ENCODE results near the gene PLPP4. TPM values are rescaled to one million over a fixed set of nuclear protein-coding genes. Genes with fewer than 3 reads are reported as not detected.

Gene PLPP4
- total and polyA plus RNA-seq, 10 of the 15 experiments (the other 5 are each of a cell fraction or from before 2014, with no cell fraction given): 0.08 to 3.1 (median 0.26) TPM; not detected in 3

DNA sequence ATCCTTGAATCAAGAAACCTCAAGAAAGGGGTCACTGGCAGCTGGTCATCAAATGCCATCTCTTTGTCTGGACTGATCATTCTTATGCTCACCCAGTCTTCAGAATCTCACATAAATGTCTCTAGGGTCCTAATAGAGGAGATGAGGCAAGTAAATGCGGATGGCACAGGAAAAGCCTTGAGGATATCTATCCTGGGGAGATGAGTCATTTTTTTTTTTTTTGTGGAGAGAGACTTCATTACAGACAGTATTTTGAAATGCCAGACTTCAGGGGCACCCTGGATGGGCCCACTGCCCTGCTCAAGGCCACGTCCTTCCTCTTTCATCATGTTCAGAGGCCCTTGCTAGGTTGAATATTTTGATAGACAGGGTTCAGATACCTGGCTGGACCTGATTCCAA, 19.5 kb upstream of the PLPP4 start:
- Histone ChIP-seq H3K4me1 (ENCODE audit: control insufficient read depth, insufficient read depth, low read length) (no peaks in the 10 kb centered on the region), H3K9me3 (replicated peaks; ENCODE audit: control insufficient read depth, insufficient read depth, low read length) (no peaks in the 10 kb centered on the region; the same call in 2 of the 3 replicates), H3K27me3 (replicated peaks in 1 of 2; ENCODE audit: control insufficient read depth in 2 of 2, insufficient read depth in 2 of 2, low read length in 1 of 2) (no peaks in the 10 kb centered on the region), H3K79me2 (ENCODE audit: control insufficient read depth, insufficient read depth, low read length) (no peaks in the 10 kb centered on the region), H4K20me1 (ENCODE audit: control insufficient read depth, insufficient read depth) (no peaks in the 10 kb centered on the region), H3K4me2 (ENCODE audit: control insufficient read depth, insufficient read depth) (no peak overlapping the region), H2AFZ (ENCODE audit: control insufficient read depth, low read depth, low read length) (no peak overlapping the region), H3K9ac (ENCODE audit: control insufficient read depth, insufficient read depth, low read length) (no peak overlapping the region), H3K36me3 (ENCODE audit: control insufficient read depth in 2 of 2, insufficient read depth in 2 of 2, low read length in 1 of 2) (no peaks in the 10 kb centered on the region), H3K4me3 (no peak overlapping the region), H3K27ac (ENCODE audit: control insufficient read depth, insufficient read depth) (no peak overlapping the region)
- no peak for DNase-seq (ENCODE audit: low read depth, low spot score)
- ChIA-PET SMC1A (ENCODE audit: uncharacterized antibody, unreplicated experiment) (no interaction called here), RAD21 (ENCODE audit: unreplicated experiment) (no interaction called here), POLR2A (no interaction called here), CTCF (no interaction called here)
- ATAC-seq: no peak
- TF ChIP-seq NR2F1 (conservative IDR thresholded peaks at IDR 0.05) (no peak), SUZ12 (IDR thresholded peaks at IDR 0.05; ENCODE audit: unreplicated experiment) (no peak), ZNF24 (IDR thresholded peaks at IDR 0.05) (no peak), FOXK2 (IDR thresholded peaks at IDR 0.05) (no peak), SPI1 (IDR thresholded peaks at IDR 0.05; ENCODE audit: borderline replicate concordance, insufficient read depth, low read depth, low read length) (no peak), ZNF384 (IDR thresholded peaks at IDR 0.05; ENCODE audit: borderline replicate concordance, low read depth, low read length) (no peak), FOS (IDR thresholded peaks at IDR 0.05; ENCODE audit: borderline replicate concordance, extremely low read depth, insufficient read length) (no peak), CHD2 (IDR thresholded peaks at IDR 0.05; ENCODE audit: borderline replicate concordance, low read depth, low read length) (no peak)
- TF ChIP-seq, protein P1, sequence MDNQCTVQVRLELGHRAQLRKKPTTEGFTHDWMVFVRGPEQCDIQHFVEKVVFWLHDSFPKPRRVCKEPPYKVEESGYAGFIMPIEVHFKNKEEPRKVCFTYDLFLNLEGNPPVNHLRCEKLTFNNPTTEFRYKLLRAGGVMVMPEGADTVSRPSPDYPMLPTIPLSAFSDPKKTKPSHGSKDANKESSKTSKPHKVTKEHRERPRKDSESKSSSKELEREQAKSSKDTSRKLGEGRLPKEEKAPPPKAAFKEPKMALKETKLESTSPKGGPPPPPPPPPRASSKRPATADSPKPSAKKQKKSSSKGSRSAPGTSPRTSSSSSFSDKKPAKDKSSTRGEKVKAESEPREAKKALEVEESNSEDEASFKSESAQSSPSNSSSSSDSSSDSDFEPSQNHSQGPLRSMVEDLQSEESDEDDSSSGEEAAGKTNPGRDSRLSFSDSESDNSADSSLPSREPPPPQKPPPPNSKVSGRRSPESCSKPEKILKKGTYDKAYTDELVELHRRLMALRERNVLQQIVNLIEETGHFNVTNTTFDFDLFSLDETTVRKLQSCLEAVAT (IDR thresholded peaks at IDR 0.05): no peak
- TF ChIP-seq, protein P2, sequence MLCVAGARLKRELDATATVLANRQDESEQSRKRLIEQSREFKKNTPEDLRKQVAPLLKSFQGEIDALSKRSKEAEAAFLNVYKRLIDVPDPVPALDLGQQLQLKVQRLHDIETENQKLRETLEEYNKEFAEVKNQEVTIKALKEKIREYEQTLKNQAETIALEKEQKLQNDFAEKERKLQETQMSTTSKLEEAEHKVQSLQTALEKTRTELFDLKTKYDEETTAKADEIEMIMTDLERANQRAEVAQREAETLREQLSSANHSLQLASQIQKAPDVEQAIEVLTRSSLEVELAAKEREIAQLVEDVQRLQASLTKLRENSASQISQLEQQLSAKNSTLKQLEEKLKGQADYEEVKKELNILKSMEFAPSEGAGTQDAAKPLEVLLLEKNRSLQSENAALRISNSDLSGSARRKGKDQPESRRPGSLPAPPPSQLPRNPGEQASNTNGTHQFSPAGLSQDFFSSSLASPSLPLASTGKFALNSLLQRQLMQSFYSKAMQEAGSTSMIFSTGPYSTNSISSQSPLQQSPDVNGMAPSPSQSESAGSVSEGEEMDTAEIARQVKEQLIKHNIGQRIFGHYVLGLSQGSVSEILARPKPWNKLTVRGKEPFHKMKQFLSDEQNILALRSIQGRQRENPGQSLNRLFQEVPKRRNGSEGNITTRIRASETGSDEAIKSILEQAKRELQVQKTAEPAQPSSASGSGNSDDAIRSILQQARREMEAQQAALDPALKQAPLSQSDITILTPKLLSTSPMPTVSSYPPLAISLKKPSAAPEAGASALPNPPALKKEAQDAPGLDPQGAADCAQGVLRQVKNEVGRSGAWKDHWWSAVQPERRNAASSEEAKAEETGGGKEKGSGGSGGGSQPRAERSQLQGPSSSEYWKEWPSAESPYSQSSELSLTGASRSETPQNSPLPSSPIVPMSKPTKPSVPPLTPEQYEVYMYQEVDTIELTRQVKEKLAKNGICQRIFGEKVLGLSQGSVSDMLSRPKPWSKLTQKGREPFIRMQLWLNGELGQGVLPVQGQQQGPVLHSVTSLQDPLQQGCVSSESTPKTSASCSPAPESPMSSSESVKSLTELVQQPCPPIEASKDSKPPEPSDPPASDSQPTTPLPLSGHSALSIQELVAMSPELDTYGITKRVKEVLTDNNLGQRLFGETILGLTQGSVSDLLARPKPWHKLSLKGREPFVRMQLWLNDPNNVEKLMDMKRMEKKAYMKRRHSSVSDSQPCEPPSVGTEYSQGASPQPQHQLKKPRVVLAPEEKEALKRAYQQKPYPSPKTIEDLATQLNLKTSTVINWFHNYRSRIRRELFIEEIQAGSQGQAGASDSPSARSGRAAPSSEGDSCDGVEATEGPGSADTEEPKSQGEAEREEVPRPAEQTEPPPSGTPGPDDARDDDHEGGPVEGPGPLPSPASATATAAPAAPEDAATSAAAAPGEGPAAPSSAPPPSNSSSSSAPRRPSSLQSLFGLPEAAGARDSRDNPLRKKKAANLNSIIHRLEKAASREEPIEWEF (IDR thresholded peaks at IDR 0.05; ENCODE audit: insufficient replicate concordance, low read depth, low read length): no peak
- no peak for FAIRE-seq
- in situ Hi-C loops (cut with MboI): no loop called here
- BruUV-seq (replicated peaks): no TSS peak
- intact Hi-C loops (cut with micrococcal nuclease; ENCODE audit: unreplicated experiment): no loop called here
- 0% methylated on average over 2 of the region's 2 CpGs for WGBS (ENCODE audit: insufficient coverage, insufficient replicate concordance, low lambda C conversion rate, missing lambda C conversion rate)

Data from GM12878 (cell line).